ENCODE data around the gene TOMM22.

TOMM22 gene

GRCh38 chr22:38706901-38707195 is 25.1 kb downstream of the TOMM22 start:
- peak overlapping the region in 1 of 2 experiments; percentile 45 for H3K18ac ChIP-seq (ENCODE audit: low read depth in 1 of 2, low read length in 2 of 2)
- DNase-seq: no peak
- no peak overlapping the region for H2BK12ac ChIP-seq (ENCODE audit: low read length in 2 of 2)
- H3K9me3 ChIP-seq (ENCODE audit: control insufficient read depth, low read length): no peaks in the 10 kb centered on the region
- H3K4me1 ChIP-seq (ENCODE audit: control insufficient read depth, insufficient read depth, low read depth, low read length): peaks cover 10% of the 10 kb centered on the region
- peak overlapping the region; percentile 71 for H3K27ac ChIP-seq (ENCODE audit: low read length, poor library complexity, severe bottlenecking)
- no peak overlapping the region for H4K91ac ChIP-seq (ENCODE audit: low read length)
- no peak overlapping the region for H2BK5ac ChIP-seq (ENCODE audit: low read depth, low read length, poor library complexity, severe bottlenecking)
- H3K23ac ChIP-seq (ENCODE audit: low read length in 2 of 2): no peak overlapping the region
- H3K4me2 ChIP-seq (ENCODE audit: low read length, poor library complexity, severe bottlenecking): peak overlapping the region; percentile 79
- H3K36me3 ChIP-seq (ENCODE audit: control insufficient read depth in 1 of 2, insufficient read depth in 2 of 2, low read depth in 1 of 2, low read length in 2 of 2): peaks cover 0 to 21% of the 10 kb centered on the region in 2 experiments
- no peak overlapping the region for H4K8ac ChIP-seq (ENCODE audit: low read length)
- no peak overlapping the region for H2AFZ ChIP-seq (ENCODE audit: low read depth, low read length)
- peak overlapping the region; percentile 78 to 99 for H3K4me3 ChIP-seq (ENCODE audit: insufficient read depth in 1 of 2, low read depth in 1 of 2, low read length in 2 of 2)
- H3K9ac ChIP-seq (ENCODE audit: low read length): peak overlapping the region; percentile 83
- peaks cover 5% of the 10 kb centered on the region for H3K79me1 ChIP-seq (replicated peaks; ENCODE audit: low read length, poor library complexity, severe bottlenecking)
- no peak overlapping the region for H2BK15ac ChIP-seq (ENCODE audit: low read depth, poor library complexity, severe bottlenecking)
- 0% methylated on average over 1 of the region's 4 CpGs for WGBS
- no peaks in the 10 kb centered on the region for H3K27me3 ChIP-seq (ENCODE audit: control insufficient read depth in 1 of 2, insufficient read depth in 1 of 2, low read length in 2 of 2)
- no peak overlapping the region for H3K4ac ChIP-seq (ENCODE audit: low read depth in 1 of 2, low read length in 2 of 2)
- H2BK120ac ChIP-seq (ENCODE audit: low read depth, low read length): no peak overlapping the region
- H3K14ac ChIP-seq (ENCODE audit: low read length in 2 of 2): no peak overlapping the region
- H2AK5ac ChIP-seq (ENCODE audit: low read length, severe bottlenecking): no peak overlapping the region

GRCh38 chr22:38707346-38707745 is 25.6 kb downstream of the TOMM22 start:
- Histone ChIP-seq H4K91ac (ENCODE audit: low read length) (no peak overlapping the region), H4K8ac (ENCODE audit: low read length) (no peak overlapping the region), H2BK12ac (ENCODE audit: low read length in 2 of 2) (no peak overlapping the region), H3K4me2 (ENCODE audit: low read length, poor library complexity, severe bottlenecking) (peak overlapping the region; percentile 79), H3K14ac (ENCODE audit: low read length in 2 of 2) (no peak overlapping the region), H3K4me1 (ENCODE audit: control insufficient read depth, insufficient read depth, low read depth, low read length) (peaks cover 10% of the 10 kb centered on the region), H3K4me3 (ENCODE audit: insufficient read depth in 1 of 2, low read depth in 1 of 2, low read length in 2 of 2) (peak overlapping the region in 1 of 2 experiments; percentile 78), H2BK15ac (ENCODE audit: low read depth, poor library complexity, severe bottlenecking) (no peak overlapping the region), H3K27me3 (ENCODE audit: control insufficient read depth in 1 of 2, insufficient read depth in 1 of 2, low read length in 2 of 2) (no peaks in the 10 kb centered on the region), H2BK120ac (ENCODE audit: low read depth, low read length) (no peak overlapping the region), H3K36me3 (ENCODE audit: control insufficient read depth in 1 of 2, insufficient read depth in 2 of 2, low read depth in 1 of 2, low read length in 2 of 2) (peaks cover under 1 to 25% of the 10 kb centered on the region in 2 experiments), H3K23ac (ENCODE audit: low read length in 2 of 2) (no peak overlapping the region), H3K79me1 (replicated peaks; ENCODE audit: low read length, poor library complexity, severe bottlenecking) (peaks cover 10% of the 10 kb centered on the region), H2AK5ac (ENCODE audit: low read length, severe bottlenecking) (no peak overlapping the region), H3K9me3 (ENCODE audit: control insufficient read depth, low read length) (no peaks in the 10 kb centered on the region), H3K27ac (ENCODE audit: low read length, poor library complexity, severe bottlenecking) (no peak overlapping the region), H3K9ac (ENCODE audit: low read length) (peak overlapping the region; percentile 83), H2BK5ac (ENCODE audit: low read depth, low read length, poor library complexity, severe bottlenecking) (no peak overlapping the region), H3K4ac (ENCODE audit: low read depth in 1 of 2, low read length in 2 of 2) (no peak overlapping the region), H3K18ac (ENCODE audit: low read depth in 1 of 2, low read length in 2 of 2) (no peak overlapping the region), H2AFZ (ENCODE audit: low read depth, low read length) (no peak overlapping the region)
- 0% methylated on average over 1 of the region's 2 CpGs for WGBS
- peak; percentile 69 for DNase-seq

GRCh38 chr22:38707984-38708383 is 26.2 kb downstream of the TOMM22 start:
- Histone ChIP-seq H2BK5ac (ENCODE audit: low read depth, low read length, poor library complexity, severe bottlenecking) (no peak overlapping the region), H2BK12ac (ENCODE audit: low read length in 2 of 2) (no peak overlapping the region), H3K4me1 (ENCODE audit: control insufficient read depth, insufficient read depth, low read depth, low read length) (peaks cover 10% of the 10 kb centered on the region), H3K4ac (ENCODE audit: low read depth in 1 of 2, low read length in 2 of 2) (no peak overlapping the region), H3K36me3 (ENCODE audit: control insufficient read depth in 1 of 2, insufficient read depth in 2 of 2, low read depth in 1 of 2, low read length in 2 of 2) (peaks cover 3 to 32% of the 10 kb centered on the region in 2 experiments), H2AFZ (ENCODE audit: low read depth, low read length) (no peak overlapping the region), H3K4me3 (ENCODE audit: insufficient read depth in 1 of 2, low read depth in 1 of 2, low read length in 2 of 2) (peak overlapping the region in 1 of 2 experiments; percentile 78), H3K4me2 (ENCODE audit: low read length, poor library complexity, severe bottlenecking) (no peak overlapping the region), H2BK120ac (ENCODE audit: low read depth, low read length) (no peak overlapping the region), H2BK15ac (ENCODE audit: low read depth, poor library complexity, severe bottlenecking) (no peak overlapping the region), H3K18ac (ENCODE audit: low read depth in 1 of 2, low read length in 2 of 2) (no peak overlapping the region), H3K9me3 (ENCODE audit: control insufficient read depth, low read length) (no peaks in the 10 kb centered on the region), H3K27ac (ENCODE audit: low read length, poor library complexity, severe bottlenecking) (no peak overlapping the region), H3K9ac (ENCODE audit: low read length) (no peak overlapping the region), H4K91ac (ENCODE audit: low read length) (no peak overlapping the region), H3K23ac (ENCODE audit: low read length in 2 of 2) (no peak overlapping the region), H3K27me3 (ENCODE audit: control insufficient read depth in 1 of 2, insufficient read depth in 1 of 2, low read length in 2 of 2) (no peaks in the 10 kb centered on the region), H4K8ac (ENCODE audit: low read length) (no peak overlapping the region), H3K14ac (ENCODE audit: low read length in 2 of 2) (no peak overlapping the region), H2AK5ac (ENCODE audit: low read length, severe bottlenecking) (no peak overlapping the region), H3K79me1 (replicated peaks; ENCODE audit: low read length, poor library complexity, severe bottlenecking) (peaks cover 13% of the 10 kb centered on the region)
- no peak for DNase-seq
- WGBS: over 99% methylated on average over 2 of the region's 3 CpGs

- no peak overlapping the region for H3K4me2 ChIP-seq (ENCODE audit: low read length, poor library complexity, severe bottlenecking)
- H2AK5ac ChIP-seq (ENCODE audit: low read length, severe bottlenecking): no peak overlapping the region
- WGBS: 100% methylated on average over 3 of the region's 3 CpGs
- H3K4me1 ChIP-seq (ENCODE audit: control insufficient read depth, insufficient read depth, low read depth, low read length): peaks cover 13% of the 10 kb centered on the region
- H3K23ac ChIP-seq (ENCODE audit: low read length in 2 of 2): no peak overlapping the region
- H4K91ac ChIP-seq (ENCODE audit: low read length): no peak overlapping the region
- no peak overlapping the region for H3K14ac ChIP-seq (ENCODE audit: low read length in 2 of 2)
- peaks cover 3 to 32% of the 10 kb centered on the region in 2 experiments for H3K36me3 ChIP-seq (ENCODE audit: control insufficient read depth in 1 of 2, insufficient read depth in 2 of 2, low read depth in 1 of 2, low read length in 2 of 2)
- no peak overlapping the region for H4K8ac ChIP-seq (ENCODE audit: low read length)
- H2AFZ ChIP-seq (ENCODE audit: low read depth, low read length): no peak overlapping the region
- no peak overlapping the region for H3K18ac ChIP-seq (ENCODE audit: low read depth in 1 of 2, low read length in 2 of 2)
- H2BK12ac ChIP-seq (ENCODE audit: low read length in 2 of 2): no peak overlapping the region
- H2BK120ac ChIP-seq (ENCODE audit: low read depth, low read length): no peak overlapping the region
- H3K79me1 ChIP-seq (replicated peaks; ENCODE audit: low read length, poor library complexity, severe bottlenecking): peaks cover 13% of the 10 kb centered on the region
- H3K9me3 ChIP-seq (ENCODE audit: control insufficient read depth, low read length): no peaks in the 10 kb centered on the region
- H3K27me3 ChIP-seq (ENCODE audit: control insufficient read depth in 1 of 2, insufficient read depth in 1 of 2, low read length in 2 of 2): no peaks in the 10 kb centered on the region
- H3K27ac ChIP-seq (ENCODE audit: low read length, poor library complexity, severe bottlenecking): no peak overlapping the region
- H3K9ac ChIP-seq (ENCODE audit: low read length): no peak overlapping the region
- H3K4ac ChIP-seq (ENCODE audit: low read depth in 1 of 2, low read length in 2 of 2): no peak overlapping the region
- H2BK5ac ChIP-seq (ENCODE audit: low read depth, low read length, poor library complexity, severe bottlenecking): no peak overlapping the region
- H2BK15ac ChIP-seq (ENCODE audit: low read depth, poor library complexity, severe bottlenecking): no peak overlapping the region
- H3K4me3 ChIP-seq (ENCODE audit: insufficient read depth in 1 of 2, low read depth in 1 of 2, low read length in 2 of 2): no peak overlapping the region
- no peak for DNase-seq
Measured at GRCh38 chr22:38709306-38709705, 27.5 kb downstream of the TOMM22 start.

All from mesenchymal stem cell (in vitro differentiated cells and primary cell).